Osteoblast (primary cell): ENCODE data around the gene TPSD1. TPM values are rescaled to one million over a fixed set of nuclear protein-coding genes. Genes with fewer than 3 reads are reported as not detected.
"Not testable (repeated sequence)": the region's sequence is repeated elsewhere in the genome, so short reads cannot be mapped to it uniquely, and the experiment has no call there.

ENCODE experiments used
- DNase-seq: peaks from one replicate; pipeline ENCODE4 v3.0.0; 2011; ENCODE audit warnings: low spot score, mixed read lengths; ENCODE audit not compliant: insufficient read length; ENCODE audit errors: missing footprints
- H2AFZ ChIP-seq: 2 replicates; pipeline ENCODE4 v1.6.0; 2011; ENCODE audit warnings: mild to moderate bottlenecking, low read length
- H3K27ac ChIP-seq: 2 replicates; pipeline ENCODE4 v1.5.1; 2011; ENCODE audit warnings: mild to moderate bottlenecking, low read depth, low read length, moderate library complexity
- H3K27me3 ChIP-seq: 2 replicates; pipeline ENCODE4 v1.6.0; 2012; ENCODE audit warnings: mild to moderate bottlenecking, control low read depth, inconsistent platforms, low read length, moderate library complexity; ENCODE audit not compliant: insufficient read depth
- H3K36me3 ChIP-seq: 2 replicates; pipeline ENCODE4 v1.5.1; 2011; ENCODE audit warnings: mild to moderate bottlenecking, low read length, control low read depth, moderate library complexity; ENCODE audit not compliant: insufficient read depth
- H3K4me1 ChIP-seq: 2 replicates; pipeline ENCODE4 v1.5.1; 2011; ENCODE audit warnings: mild to moderate bottlenecking, low read length, control low read depth, moderate library complexity; ENCODE audit not compliant: insufficient read depth
- H3K4me2 ChIP-seq: 2 replicates; pipeline ENCODE4 v1.6.0; 2011; ENCODE audit warnings: mild to moderate bottlenecking, low read length; ENCODE audit not compliant: insufficient read depth
- H3K4me3 ChIP-seq: fragments of 200-600 bp; sonication (generic); 3 replicates; pipeline ENCODE4 v1.5.1; 2012; ENCODE audit warnings: mild to moderate bottlenecking, low read length, inconsistent platforms; ENCODE audit not compliant: insufficient read depth
- H3K79me2 ChIP-seq: 2 replicates; pipeline ENCODE4 v1.6.0; 2012; ENCODE audit warnings: mild to moderate bottlenecking, low read length, control low read depth, inconsistent platforms; ENCODE audit not compliant: insufficient read depth
- H3K9me3 ChIP-seq: 2 replicates; pipeline ENCODE4 v1.5.1; 2011; ENCODE audit warnings: low read depth, low read length, control low read depth
- H4K20me1 ChIP-seq: 2 replicates; pipeline ENCODE4 v1.6.0; 2012; ENCODE audit warnings: mild to moderate bottlenecking, low read length, control low read depth; ENCODE audit not compliant: insufficient read depth
- CTCF ChIP-seq: IDR thresholded peaks from 2 replicates; pipeline ENCODE4 v1.5.1; 2011; ENCODE audit warnings: mild to moderate bottlenecking, low read depth, low read length, moderate library complexity; ENCODE audit errors: extremely low read depth
- total RNA-seq: library from RNA; depleted of rRNA; stranded (reverse); fragments of >200 nt; gene quantifications from 2 replicates; pipeline ENCODE4 v1.2.3, GENCODE V29; 2012

TPSD1 gene
- total RNA-seq, 1 donor = not detected

- DNase-seq, H3K27me3 ChIP-seq, H3K9me3 ChIP-seq, H2AFZ ChIP-seq, H3K27ac ChIP-seq, H3K36me3 ChIP-seq, H4K20me1 ChIP-seq, H3K4me3 ChIP-seq, H3K4me2 ChIP-seq, H3K4me1 ChIP-seq, H3K79me2 ChIP-seq: not testable (repeated sequence)
These were observed 14.8 kb upstream of the TPSD1 start for GRCh38 chr16:1241081-1241480.

GRCh38 chr16:1243363-1243762, 12.5 kb upstream of the TPSD1 start:
- not testable (repeated sequence) for DNase-seq, H3K79me2 ChIP-seq, H2AFZ ChIP-seq

GRCh38 chr16:1243907-1244850, 11.7 kb upstream of the TPSD1 start:
- H3K27me3 ChIP-seq, H3K9me3 ChIP-seq, H3K4me2 ChIP-seq, H3K27ac ChIP-seq, H4K20me1 ChIP-seq, DNase-seq, H3K79me2 ChIP-seq, H3K36me3 ChIP-seq, H3K4me1 ChIP-seq, H2AFZ ChIP-seq, H3K4me3 ChIP-seq: not testable (repeated sequence)

More at GRCh38 chr16:1243363-1243762, 12.5 kb upstream of the TPSD1 start:
- H3K4me2 ChIP-seq, H3K27ac ChIP-seq, H3K36me3 ChIP-seq, H4K20me1 ChIP-seq, H3K9me3 ChIP-seq, H3K4me1 ChIP-seq, H3K4me3 ChIP-seq, H3K27me3 ChIP-seq: not testable (repeated sequence)

DNA sequence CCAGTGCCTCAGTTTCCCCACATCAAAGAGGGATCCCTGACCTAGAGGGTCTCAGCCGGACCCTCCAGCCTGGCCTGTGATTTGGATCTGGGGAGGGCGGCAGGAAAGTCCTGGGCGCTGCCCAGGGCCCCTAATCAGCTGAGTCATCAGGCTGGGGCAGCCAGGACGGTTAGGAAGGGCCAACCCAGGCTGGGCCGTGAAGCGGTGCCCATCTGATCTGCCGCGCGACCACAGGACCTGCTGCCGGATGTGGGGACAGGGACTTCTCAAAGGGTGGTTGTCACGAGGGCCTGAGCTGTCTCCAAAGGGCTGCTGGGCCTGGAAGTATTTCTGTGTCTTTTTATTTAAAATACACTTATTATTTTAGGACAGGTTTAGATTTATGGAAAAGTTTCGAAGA, 11.0 kb upstream of the TPSD1 start:
- Histone ChIP-seq H3K27me3 (peaks cover 8% of the 10 kb centered on the region), H3K27ac (no peak overlapping the region), H4K20me1 (no peaks in the 10 kb centered on the region), H3K9me3 (no peaks in the 10 kb centered on the region), H3K4me3 (no peak overlapping the region), H3K4me1 (no peaks in the 10 kb centered on the region), H3K36me3 (no peaks in the 10 kb centered on the region), H3K79me2 (no peaks in the 10 kb centered on the region), H3K4me2 (no peak overlapping the region), H2AFZ (no peak overlapping the region)
- TF ChIP-seq CTCF = no peak
- DNase-seq = peak; percentile 41

GRCh38 chr16:1245452-1246020, 10.3 kb upstream of the TPSD1 start:
- Histone ChIP-seq H2AFZ (no peak overlapping the region), H3K4me1 (no peaks in the 10 kb centered on the region), H3K27me3 (peaks cover 8% of the 10 kb centered on the region), H3K27ac (no peak overlapping the region), H3K79me2 (no peaks in the 10 kb centered on the region), H3K4me3 (no peak overlapping the region), H3K4me2 (no peak overlapping the region), H3K36me3 (no peaks in the 10 kb centered on the region), H4K20me1 (no peaks in the 10 kb centered on the region), H3K9me3 (no peaks in the 10 kb centered on the region)
- no peak for TF ChIP-seq CTCF
- DNase-seq = peak; percentile 66

- not testable (repeated sequence) for H4K20me1 ChIP-seq, H3K4me3 ChIP-seq, H2AFZ ChIP-seq, H3K36me3 ChIP-seq, DNase-seq, H3K4me2 ChIP-seq, H3K27ac ChIP-seq, H3K79me2 ChIP-seq, H3K9me3 ChIP-seq, H3K4me1 ChIP-seq, H3K27me3 ChIP-seq
These were observed 7.8 kb upstream of the TPSD1 start for GRCh38 chr16:1247903-1248537.

DNA sequence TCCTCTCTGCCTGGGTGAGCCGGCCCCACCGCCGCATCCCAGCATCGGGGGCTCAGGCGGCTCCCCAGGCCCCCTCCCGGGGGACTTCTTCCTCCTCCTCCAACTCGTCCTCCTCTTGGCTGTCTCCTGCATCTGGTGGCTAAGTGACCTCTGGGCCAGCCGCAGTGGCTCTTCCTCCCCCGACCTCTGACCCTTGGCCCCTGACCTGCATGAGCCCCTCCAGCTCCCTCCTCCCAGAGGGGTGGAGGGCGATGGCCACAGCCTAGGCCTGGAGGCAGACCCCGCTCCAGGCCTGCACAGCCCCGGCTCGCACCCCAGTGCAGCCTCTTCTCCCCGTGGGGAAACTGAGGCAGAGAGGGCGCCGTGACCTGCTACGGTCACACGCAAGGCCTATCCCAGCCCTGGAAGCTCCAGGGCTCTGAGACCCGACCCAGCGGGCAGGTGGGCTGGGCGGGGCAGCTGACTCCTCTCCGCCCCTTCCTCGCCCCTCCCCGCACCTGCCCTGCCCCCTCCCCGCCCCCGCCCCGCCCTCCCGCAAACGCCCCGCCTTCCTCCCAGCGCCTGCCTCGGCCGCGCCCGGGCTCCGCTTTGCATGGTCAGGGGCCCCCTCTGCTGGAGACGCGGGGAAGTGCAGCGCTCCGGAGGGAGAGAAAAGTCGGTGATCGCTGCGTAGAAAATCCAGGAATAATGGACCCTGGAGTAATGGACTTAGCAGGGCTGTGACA, 6.7 kb upstream of the TPSD1 start:
- H2AFZ ChIP-seq, H3K4me3 ChIP-seq, H3K9me3 ChIP-seq: not testable (repeated sequence)

More for the DNA sequence above, 6.7 kb upstream of the TPSD1 start:
- H3K27me3 ChIP-seq, DNase-seq, H4K20me1 ChIP-seq, H3K4me1 ChIP-seq, H3K36me3 ChIP-seq, H3K4me2 ChIP-seq, H3K79me2 ChIP-seq, H3K27ac ChIP-seq: not testable (repeated sequence)
